ENCODE data around the gene TENT5C. TPM values are rescaled to one million over a fixed set of nuclear protein-coding genes. Genes with fewer than 3 reads are reported as not detected.

Gene TENT5C
- total and polyA plus RNA-seq, 7 donors, result 1.5 to 31.4 (median 9.7) TPM

DNA sequence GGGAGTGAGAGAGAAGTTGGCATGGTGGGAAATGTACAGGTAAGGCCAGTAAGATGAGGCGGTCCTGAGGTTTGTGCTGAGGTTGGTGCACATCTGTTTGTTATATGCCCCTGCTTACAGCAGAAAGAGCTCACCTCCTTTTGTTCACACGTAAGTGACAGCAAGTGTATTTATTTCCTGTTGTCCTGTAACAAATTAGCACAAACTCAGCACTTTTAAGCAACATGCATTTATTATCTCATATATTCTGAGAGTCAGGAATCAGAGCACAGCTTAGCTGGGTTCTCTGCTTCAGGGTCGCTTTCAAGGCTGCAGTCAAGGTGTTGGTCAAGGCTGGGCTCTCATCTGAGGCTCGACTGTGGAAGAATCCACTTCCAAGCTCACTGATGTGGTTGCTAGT, 45.8 kb downstream of the TENT5C start:
- no peak for DNase-seq
- H3K27me3 ChIP-seq (ENCODE audit: insufficient read depth in 3 of 3, low read length in 2 of 3), result no peaks in the 10 kb centered on the region
- WGBS, 3 donors, result 94 to 97% (median 96%) methylated on average over 4 of the region's 4 CpGs
- no peak overlapping the region for H3K4me3 ChIP-seq
- no peak overlapping the region for H3K27ac ChIP-seq
- no peaks in the 10 kb centered on the region for H3K36me3 ChIP-seq (ENCODE audit: insufficient read depth in 1 of 2, low read depth in 1 of 2)
- TF ChIP-seq, protein P1, sequence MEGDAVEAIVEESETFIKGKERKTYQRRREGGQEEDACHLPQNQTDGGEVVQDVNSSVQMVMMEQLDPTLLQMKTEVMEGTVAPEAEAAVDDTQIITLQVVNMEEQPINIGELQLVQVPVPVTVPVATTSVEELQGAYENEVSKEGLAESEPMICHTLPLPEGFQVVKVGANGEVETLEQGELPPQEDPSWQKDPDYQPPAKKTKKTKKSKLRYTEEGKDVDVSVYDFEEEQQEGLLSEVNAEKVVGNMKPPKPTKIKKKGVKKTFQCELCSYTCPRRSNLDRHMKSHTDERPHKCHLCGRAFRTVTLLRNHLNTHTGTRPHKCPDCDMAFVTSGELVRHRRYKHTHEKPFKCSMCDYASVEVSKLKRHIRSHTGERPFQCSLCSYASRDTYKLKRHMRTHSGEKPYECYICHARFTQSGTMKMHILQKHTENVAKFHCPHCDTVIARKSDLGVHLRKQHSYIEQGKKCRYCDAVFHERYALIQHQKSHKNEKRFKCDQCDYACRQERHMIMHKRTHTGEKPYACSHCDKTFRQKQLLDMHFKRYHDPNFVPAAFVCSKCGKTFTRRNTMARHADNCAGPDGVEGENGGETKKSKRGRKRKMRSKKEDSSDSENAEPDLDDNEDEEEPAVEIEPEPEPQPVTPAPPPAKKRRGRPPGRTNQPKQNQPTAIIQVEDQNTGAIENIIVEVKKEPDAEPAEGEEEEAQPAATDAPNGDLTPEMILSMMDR (IDR thresholded peaks at IDR 0.05), result no peak
- H3K4me1 ChIP-seq, result peaks cover 39% of the 10 kb centered on the region
- ATAC-seq, result no peak
- intact Hi-C loops (cut with DNase I), result no loop called here
- H3K9me3 ChIP-seq, result no peaks in the 10 kb centered on the region

DNA sequence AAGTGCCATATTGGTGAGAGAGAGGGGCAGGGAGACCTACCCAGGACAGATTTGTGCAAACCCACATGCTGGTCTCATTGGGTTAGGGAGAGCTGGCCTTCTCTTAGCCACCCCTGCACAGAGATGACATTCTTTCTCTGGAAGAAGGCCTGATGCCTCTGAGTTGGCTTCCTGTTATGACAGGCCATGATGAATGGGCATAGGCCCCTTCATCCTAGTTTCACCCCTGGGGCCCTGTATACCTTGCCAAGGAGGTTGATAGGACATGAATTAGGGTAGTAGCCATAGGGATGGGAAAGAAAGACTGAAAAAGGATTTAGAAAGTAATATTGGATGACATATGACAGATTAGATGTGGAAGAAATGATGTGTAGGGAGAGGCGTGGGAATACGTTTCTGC, 46.6 kb downstream of the TENT5C start:
- Histone ChIP-seq H3K27ac (no peak overlapping the region), H3K4me3 (no peak overlapping the region), H3K36me3 (ENCODE audit: insufficient read depth in 1 of 2, low read depth in 1 of 2) (no peaks in the 10 kb centered on the region), H3K9me3 (no peaks in the 10 kb centered on the region), H3K27me3 (ENCODE audit: insufficient read depth in 3 of 3, low read length in 2 of 3) (no peaks in the 10 kb centered on the region), H3K4me1 (peaks cover 39% of the 10 kb centered on the region)
- TF ChIP-seq, protein P1 (IDR thresholded peaks at IDR 0.05), result no peak
- intact Hi-C loops (cut with DNase I), result no loop called here
- WGBS, 3 donors, result 97 to 99% (median 97%) methylated on average over 2 of the region's 2 CpGs
- no peak for DNase-seq
- no peak for ATAC-seq

DNA sequence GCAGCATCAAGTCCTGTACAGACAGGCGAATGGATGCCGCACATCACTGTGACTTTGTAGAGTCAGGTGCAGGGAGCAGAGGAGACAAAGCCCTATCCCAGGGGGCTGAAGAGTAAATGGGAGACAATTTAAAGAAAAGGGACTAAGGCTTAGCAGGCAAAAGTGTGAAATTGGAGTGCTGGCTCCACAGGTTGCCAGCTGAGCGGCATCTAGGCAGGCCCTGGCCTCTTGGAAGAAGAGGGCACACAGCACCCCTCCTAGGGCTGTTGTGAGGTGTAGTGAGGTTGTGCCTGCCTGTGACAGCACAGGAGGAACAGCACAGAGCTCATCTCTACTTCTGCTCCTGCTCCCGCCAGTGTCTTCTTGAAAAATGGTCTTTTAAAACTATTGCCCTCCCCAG, 47.3 kb downstream of the TENT5C start:
- intact Hi-C loops (cut with DNase I), result no loop called here
- TF ChIP-seq, protein P1 (IDR thresholded peaks at IDR 0.05), result no peak
- no peaks in the 10 kb centered on the region for H3K9me3 ChIP-seq
- no peaks in the 10 kb centered on the region for H3K27me3 ChIP-seq (ENCODE audit: insufficient read depth in 3 of 3, low read length in 2 of 3)
- H3K36me3 ChIP-seq (ENCODE audit: insufficient read depth in 1 of 2, low read depth in 1 of 2), result no peaks in the 10 kb centered on the region
- no peak for DNase-seq
- no peak overlapping the region for H3K4me3 ChIP-seq
- ATAC-seq, result no peak
- 95% methylated on average over 4 of the region's 4 CpGs for WGBS, 3 donors
- H3K27ac ChIP-seq, result no peak overlapping the region
- H3K4me1 ChIP-seq, result peaks cover 47% of the 10 kb centered on the region

DNA sequence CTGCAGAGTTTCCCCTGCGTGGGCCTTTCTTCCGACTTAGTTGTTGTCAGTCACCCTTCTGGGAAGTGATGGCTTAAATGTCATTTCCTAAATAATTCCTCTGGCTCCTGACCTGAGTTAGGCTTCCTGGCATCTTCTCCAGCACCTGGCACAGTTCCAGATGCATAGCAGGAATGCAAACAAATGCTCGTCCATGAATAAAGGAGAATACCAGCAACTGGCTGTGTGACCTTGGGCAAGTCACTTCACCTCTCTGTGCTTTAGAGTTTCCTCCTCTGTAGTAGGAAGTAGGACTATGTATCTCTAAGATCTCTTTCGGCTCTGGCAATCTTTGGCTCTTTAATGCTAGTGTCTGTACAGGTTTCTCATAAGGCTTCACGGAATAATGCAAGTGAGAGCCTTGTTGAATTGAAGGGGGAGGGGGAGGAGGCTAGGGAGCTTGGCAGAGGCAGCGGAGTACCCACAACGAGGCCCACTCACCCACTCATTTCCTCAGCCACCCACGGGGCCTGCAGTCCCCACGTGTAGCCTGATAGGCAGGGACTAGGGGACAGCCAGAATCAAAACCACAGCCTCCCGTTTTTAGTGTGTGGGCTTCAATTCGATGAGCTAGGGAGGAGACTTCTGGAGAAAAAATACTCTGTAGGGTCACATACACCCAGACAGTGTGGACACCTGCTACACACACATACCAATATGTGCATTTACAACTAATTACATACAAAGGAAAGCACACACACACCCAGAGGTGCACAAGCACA, 48.1 kb downstream of the TENT5C start:
- H3K36me3 ChIP-seq (ENCODE audit: insufficient read depth in 1 of 2, low read depth in 1 of 2), result no peaks in the 10 kb centered on the region
- no peak for DNase-seq
- peak overlapping the region; percentile 23 for H3K27ac ChIP-seq
- TF ChIP-seq, protein P1 (IDR thresholded peaks at IDR 0.05), result no peak
- 56 to 63% (median 58%) methylated on average over 11 of the region's 11 CpGs for WGBS, 3 donors
- no peaks in the 10 kb centered on the region for H3K9me3 ChIP-seq
- H3K27me3 ChIP-seq (ENCODE audit: insufficient read depth in 3 of 3, low read length in 2 of 3), result no peaks in the 10 kb centered on the region
- no peak overlapping the region for H3K4me3 ChIP-seq
- H3K4me1 ChIP-seq, result peaks cover 53% of the 10 kb centered on the region
- intact Hi-C loops (cut with DNase I), result no loop called here
- ATAC-seq, result no peak
